Lung (tissue), 12 donors: ENCODE results near the gene B4GALT7. TPM values are rescaled to one million over a fixed set of nuclear protein-coding genes. Genes with fewer than 3 reads are reported as not detected.

Experiments
- ATAC-seq: fragments of 200-7000 bp; cut with Tn5 transposase; one replicate; pipeline ENCODE4 v1.9.1; 2020; ENCODE audit warnings: moderate number of reproducible peaks; ENCODE audit not compliant: insufficient read depth, low FRiP score
- DNase-seq, 3 donors: peaks; one replicate each; pipeline ENCODE4 v3.0.0-alpha.2; 2013 to 2017
- H3K27ac ChIP-seq, 2 donors: one replicate each; pipeline ENCODE4 v1.5.1; 2013; ENCODE audit warnings: mild to moderate bottlenecking in 2 of 2, moderate library complexity in 2 of 2, control low read depth in 1 of 2, inconsistent platforms in 1 of 2, low read depth in 1 of 2, low read length in 1 of 2
- H3K27me3 ChIP-seq, 3 donors: one replicate each; pipeline ENCODE4 v1.5.1; 2013; ENCODE audit warnings: low read length in 2 of 3; ENCODE audit not compliant: control insufficient read depth in 3 of 3, insufficient read depth in 3 of 3
- H3K36me3 ChIP-seq, 4 donors: one replicate each; pipeline ENCODE4 v1.5.1; 2013; ENCODE audit warnings: low read length in 4 of 4, mild to moderate bottlenecking in 1 of 4, moderate library complexity in 1 of 4; ENCODE audit not compliant: control insufficient read depth in 4 of 4, insufficient read depth in 4 of 4
- H3K4me1 ChIP-seq, 5 donors: one replicate each; pipeline ENCODE4 v1.5.1; 2013; ENCODE audit warnings: low read length in 5 of 5, mild to moderate bottlenecking in 2 of 5, moderate library complexity in 1 of 5; ENCODE audit not compliant: control insufficient read depth in 5 of 5, insufficient read depth in 5 of 5
- H3K4me3 ChIP-seq: one replicate; pipeline ENCODE4 v1.5.1; 2013; ENCODE audit warnings: mild to moderate bottlenecking, control low read depth, moderate library complexity
- H3K9ac ChIP-seq, 2 donors: one replicate each; pipeline ENCODE4 v1.5.1; 2013; ENCODE audit warnings: low read length in 2 of 2, control low read depth in 1 of 2; ENCODE audit not compliant: insufficient read depth in 1 of 2
- H3K9me3 ChIP-seq, 4 donors: one replicate each; pipeline ENCODE4 v1.5.1; 2013; ENCODE audit warnings: low read length in 3 of 4, mild to moderate bottlenecking in 1 of 4, moderate library complexity in 1 of 4; ENCODE audit not compliant: control insufficient read depth in 4 of 4, insufficient read depth in 3 of 4
- WGBS, 2 donors: extraction: QIAGEN DNeasy Blood & Tissue Kit; methylation state at CpG; one replicate each; pipeline ENCODE4 v1.1.7; 2013; 5-methylcytosine and 5-hydroxymethylcytosine counted together
- polyA plus RNA-seq, 2 donors: library from polyadenylated mRNA; stranded (reverse); fragments of 200-250 nt; gene quantifications; one replicate each; pipeline ENCODE4 v1.2.1, GENCODE V29; 2013
- total RNA-seq, 2 donors: library from RNA; depleted of rRNA in 1 of 2; stranded (reverse); fragments of >200 nt in 1 of 2; gene quantifications; one replicate each; pipeline ENCODE4 v1.2.1, GENCODE V29; 2014 to 2021
- TF ChIP-seq, protein P1 (sequence below): IDR thresholded peaks from 2 replicates; pipeline ENCODE4 v1.5.1; 2012; ENCODE audit warnings: mild to moderate bottlenecking; ENCODE audit errors: control extremely low read depth, extremely low read depth
- donor health status: control.
- donor health status: control.
- donor health status: Bipolar disorder and iron deficiency.
- donor health status: healthy.
- donor health status: DM: yes; HTN: yes; CAD: no.

The B4GALT7 gene
- total and polyA plus RNA-seq, 4 donors, result 14.3 to 40.0 (median 31.4) TPM

DNA sequence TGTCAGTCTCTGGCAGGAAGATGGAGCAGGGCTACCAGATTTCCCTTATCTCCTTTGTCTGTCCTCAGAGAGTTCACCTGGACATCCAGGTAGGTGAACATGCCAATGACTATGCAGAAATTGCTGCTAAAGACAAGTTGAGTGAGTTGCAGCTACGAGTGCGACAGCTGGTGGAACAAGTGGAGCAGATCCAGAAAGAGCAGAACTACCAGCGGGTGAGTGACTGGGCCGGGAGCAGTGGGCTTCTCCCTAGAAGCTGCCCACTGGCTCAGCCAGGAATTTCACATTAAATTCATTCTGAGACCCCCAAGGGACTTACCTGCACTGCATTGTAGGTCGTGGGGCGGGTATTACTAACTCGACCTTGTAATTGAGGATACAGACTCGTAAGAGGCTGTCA, 5.9 kb upstream of the B4GALT7 start:
- 95 to 96% methylated on average over 8 of the region's 8 CpGs for WGBS, 2 donors
- TF ChIP-seq, protein P1, sequence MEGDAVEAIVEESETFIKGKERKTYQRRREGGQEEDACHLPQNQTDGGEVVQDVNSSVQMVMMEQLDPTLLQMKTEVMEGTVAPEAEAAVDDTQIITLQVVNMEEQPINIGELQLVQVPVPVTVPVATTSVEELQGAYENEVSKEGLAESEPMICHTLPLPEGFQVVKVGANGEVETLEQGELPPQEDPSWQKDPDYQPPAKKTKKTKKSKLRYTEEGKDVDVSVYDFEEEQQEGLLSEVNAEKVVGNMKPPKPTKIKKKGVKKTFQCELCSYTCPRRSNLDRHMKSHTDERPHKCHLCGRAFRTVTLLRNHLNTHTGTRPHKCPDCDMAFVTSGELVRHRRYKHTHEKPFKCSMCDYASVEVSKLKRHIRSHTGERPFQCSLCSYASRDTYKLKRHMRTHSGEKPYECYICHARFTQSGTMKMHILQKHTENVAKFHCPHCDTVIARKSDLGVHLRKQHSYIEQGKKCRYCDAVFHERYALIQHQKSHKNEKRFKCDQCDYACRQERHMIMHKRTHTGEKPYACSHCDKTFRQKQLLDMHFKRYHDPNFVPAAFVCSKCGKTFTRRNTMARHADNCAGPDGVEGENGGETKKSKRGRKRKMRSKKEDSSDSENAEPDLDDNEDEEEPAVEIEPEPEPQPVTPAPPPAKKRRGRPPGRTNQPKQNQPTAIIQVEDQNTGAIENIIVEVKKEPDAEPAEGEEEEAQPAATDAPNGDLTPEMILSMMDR, result no peak
- ATAC-seq (no peak), DNase-seq (no peak)
- Histone ChIP-seq H3K27ac (no peak overlapping the region), H3K9me3 (no peaks in the 10 kb centered on the region), H3K36me3 (peaks cover 3 to 32% (median 20%) of the 10 kb centered on the region in 4 donors), H3K4me1 (peaks cover 0 to 10% (median 0%) of the 10 kb centered on the region in 5 donors), H3K4me3 (no peak overlapping the region), H3K27me3 (peaks cover 0 to 8% (median 6%) of the 10 kb centered on the region in 3 donors), H3K9ac (no peak overlapping the region)

DNA sequence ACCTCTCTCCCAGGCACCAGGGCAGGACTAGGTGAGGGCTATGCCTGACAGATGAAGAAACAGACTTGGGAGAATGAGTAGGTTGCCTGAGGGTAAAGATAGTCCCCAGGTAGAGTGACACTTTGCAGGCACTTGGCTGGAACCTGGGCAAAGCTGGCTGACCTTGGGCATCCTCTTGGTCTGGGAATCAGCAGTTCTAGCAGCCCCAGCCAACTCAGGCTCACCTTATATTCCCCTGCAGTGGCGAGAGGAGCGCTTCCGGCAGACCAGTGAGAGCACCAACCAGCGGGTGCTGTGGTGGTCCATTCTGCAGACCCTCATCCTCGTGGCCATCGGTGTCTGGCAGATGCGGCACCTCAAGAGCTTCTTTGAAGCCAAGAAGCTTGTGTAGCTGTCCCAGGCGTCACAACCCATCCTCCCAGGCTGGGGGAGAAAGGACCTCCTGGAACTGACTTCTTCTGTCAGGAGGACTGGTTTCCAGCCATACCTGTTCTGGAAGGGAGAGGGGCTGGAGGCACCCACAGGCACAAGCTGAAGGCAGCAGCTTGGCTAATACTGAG, 4.8 kb upstream of the B4GALT7 start:
- Histone ChIP-seq H3K9ac (no peak overlapping the region), H3K4me3 (no peak overlapping the region), H3K9me3 (no peaks in the 10 kb centered on the region), H3K36me3 (peaks cover 3 to 32% (median 20%) of the 10 kb centered on the region in 4 donors), H3K27me3 (peaks cover 0 to 3% (median 2%) of the 10 kb centered on the region in 3 donors), H3K4me1 (peaks cover 0 to 10% (median 0%) of the 10 kb centered on the region in 5 donors), H3K27ac (no peak overlapping the region)
- TF ChIP-seq, protein P1, result no peak
- ATAC-seq, result no peak
- WGBS, 2 donors, result 95 to 96% methylated on average over 8 of the region's 8 CpGs
- no peak for DNase-seq

DNA sequence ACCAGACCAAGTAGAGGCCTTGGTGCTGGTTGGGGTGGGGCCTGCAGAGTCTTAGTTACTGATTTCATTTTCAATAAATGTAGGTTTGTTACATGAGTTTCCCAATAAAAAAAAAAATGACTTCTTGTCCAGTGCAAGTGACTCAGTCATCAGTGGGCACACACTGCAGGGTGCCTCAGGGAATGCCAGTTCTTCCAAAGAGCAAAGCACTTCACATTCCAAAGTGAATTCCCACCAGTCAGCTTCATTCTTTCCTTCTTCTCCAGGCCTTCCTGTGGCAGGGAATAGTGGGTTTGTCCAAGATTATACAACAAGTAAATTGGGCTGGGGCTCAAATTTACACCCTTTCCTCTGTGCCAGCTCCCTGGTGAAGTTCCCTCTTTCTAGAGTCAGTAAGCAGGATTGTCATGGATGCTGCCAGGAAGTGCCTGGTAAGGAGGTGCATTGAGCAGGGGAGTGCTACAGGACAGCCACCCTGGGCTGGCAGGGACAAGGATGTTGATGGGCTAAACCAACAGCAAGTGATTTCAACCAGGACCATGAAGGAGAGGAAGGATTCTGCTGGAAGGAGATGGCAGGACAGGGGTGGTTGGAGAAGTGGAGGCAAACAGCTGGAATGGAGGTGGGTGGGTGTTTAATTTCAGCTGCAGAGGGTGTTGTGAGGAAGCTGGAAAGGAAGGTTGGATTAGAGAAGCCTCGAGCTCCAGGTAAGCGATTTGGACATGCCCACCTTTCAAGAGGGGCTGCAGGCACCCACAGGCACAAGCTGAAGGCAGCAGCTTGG, 3.7 kb upstream of the B4GALT7 start:
- ATAC-seq (no peak), DNase-seq (no peak)
- Histone ChIP-seq H3K27me3 (no peaks in the 10 kb centered on the region), H3K4me3 (no peak overlapping the region), H3K27ac (no peak overlapping the region), H3K9ac (no peak overlapping the region), H3K4me1 (peaks cover 0 to 19% (median 6%) of the 10 kb centered on the region in 5 donors), H3K36me3 (peaks cover 3 to 32% (median 20%) of the 10 kb centered on the region in 4 donors), H3K9me3 (no peaks in the 10 kb centered on the region)
- TF ChIP-seq, protein P1, result no peak
- 96 to 100% methylated on average over 2 of the region's 2 CpGs for WGBS, 2 donors
